GM23248 (cell line): ENCODE data around the gene ARHGAP4. TPM values are rescaled to one million over a fixed set of nuclear protein-coding genes. Genes with fewer than 3 reads are reported as not detected.

ENCODE experiments used
- DNase-seq: peaks from one replicate; pipeline ENCODE4 v3.0.0-alpha.2; 2015
- H2AFZ ChIP-seq: fragments of 200-600 bp; sonication (generic); 2 replicates; pipeline ENCODE4 v1.6.1; 2016; ENCODE audit warnings: antibody characterized with exemption
- H3F3A ChIP-seq: fragments of 200-600 bp; sonication (generic); 2 replicates; pipeline ENCODE4 v1.6.1; 2016; ENCODE audit warnings: mild to moderate bottlenecking, antibody characterized with exemption, mixed run types; ENCODE audit not compliant: insufficient read depth
- H3K27ac ChIP-seq: fragments of 200-600 bp; sonication (generic); 2 replicates; pipeline ENCODE4 v1.5.1; 2016; ENCODE audit warnings: mild to moderate bottlenecking
- H3K27me3 ChIP-seq: fragments of 200-600 bp; sonication (generic); replicated peaks from 2 replicates; pipeline ENCODE4 v1.6.1; 2016; ENCODE audit warnings: mild to moderate bottlenecking; ENCODE audit not compliant: insufficient read depth
- H3K36me3 ChIP-seq: fragments of 200-600 bp; sonication (generic); 2 replicates; pipeline ENCODE4 v1.6.1; 2016; ENCODE audit warnings: low read depth, mild to moderate bottlenecking
- H3K4me1 ChIP-seq: fragments of 200-600 bp; sonication (generic); 2 replicates; pipeline ENCODE4 v1.6.1; 2016; ENCODE audit warnings: mild to moderate bottlenecking; ENCODE audit not compliant: insufficient read depth
- H3K4me2 ChIP-seq: fragments of 200-600 bp; sonication (generic); one replicate; pipeline ENCODE4 v1.6.1; 2016; ENCODE audit warnings: mild to moderate bottlenecking; ENCODE audit not compliant: unreplicated experiment
- H3K4me3 ChIP-seq: fragments of 200-600 bp; sonication (generic); 2 replicates; pipeline ENCODE4 v1.5.1; 2016; ENCODE audit warnings: mild to moderate bottlenecking
- H3K79me2 ChIP-seq: fragments of 200-600 bp; sonication (generic); 2 replicates; pipeline ENCODE4 v1.6.1; 2016; ENCODE audit warnings: mild to moderate bottlenecking; ENCODE audit not compliant: insufficient read depth
- H3K9ac ChIP-seq: fragments of 200-600 bp; sonication (generic); 2 replicates; pipeline ENCODE4 v1.6.1; 2016; ENCODE audit warnings: mild to moderate bottlenecking
- H3K9me2 ChIP-seq: fragments of 200-600 bp; sonication (generic); 2 replicates; pipeline ENCODE4 v1.6.1; 2016; ENCODE audit warnings: mixed run types, mild to moderate bottlenecking, moderate library complexity; ENCODE audit not compliant: insufficient read depth
- H3K9me3 ChIP-seq: fragments of 200-600 bp; sonication (generic); one replicate; pipeline ENCODE4 v1.6.1; 2017; ENCODE audit warnings: low read depth
- H4K20me1 ChIP-seq: fragments of 200-600 bp; sonication (generic); 2 replicates; pipeline ENCODE4 v1.6.0; 2016; ENCODE audit not compliant: insufficient read depth
- EZH2 ChIP-seq: fragments of 200-600 bp; sonication (generic); IDR thresholded peaks from 2 replicates; pipeline ENCODE4 v1.6.1; 2018; ENCODE audit warnings: antibody characterized with exemption, mild to moderate bottlenecking; ENCODE audit not compliant: insufficient read depth, poor library complexity, severe bottlenecking
- EZH2phosphoT487 ChIP-seq: fragments of 200-600 bp; sonication (generic); IDR thresholded peaks from 2 replicates; pipeline ENCODE4 v1.6.1; 2018; ENCODE audit warnings: antibody characterized with exemption, moderate library complexity, mild to moderate bottlenecking, low read depth; ENCODE audit not compliant: insufficient read depth
- WGBS, 2 experiments: methylation state at CpG; one replicate each; pipeline ENCODE4 v1.1.6; 2015 to 2017; ENCODE audit warnings: low lambda C conversion rate in 2 of 2, low coverage in 1 of 2; ENCODE audit errors: missing lambda C conversion rate in 2 of 2; 5-methylcytosine and 5-hydroxymethylcytosine counted together
- in situ Hi-C: fragments of 300-500 bp; cut with MboI; formaldehyde crosslinking; loops from 2 replicates; pipeline ENCODE4 v1.15.0; 2020
- polyA plus RNA-seq: library from polyadenylated mRNA; unstranded; fragments of >200 nt; fragmentation: Nextera tagmentation; extraction: Ambion mirVana; gene quantifications from 2 replicates; pipeline ENCODE4 v1.2.1, GENCODE V29; 2016
- total RNA-seq: library from RNA; depleted of rRNA; stranded (reverse); fragments of >200 nt; shearing (Covaris generic); gene quantifications from 2 replicates; pipeline ENCODE4 v1.2.3, GENCODE V29; 2014

Gene ARHGAP4
- total and polyA plus RNA-seq, 2 experiments from 2014 or later = 0.45 to 2.8 TPM

- in situ Hi-C loops = no loop called here
- TF ChIP-seq EZH2 (no peak), EZH2phosphoT487 (no peak)
- no peak overlapping the region for H3K27ac ChIP-seq
- no peak overlapping the region for H2AFZ ChIP-seq
- H3F3A ChIP-seq = no peaks in the 10 kb centered on the region
- H3K9me2 ChIP-seq = no peaks in the 10 kb centered on the region
- H3K9ac ChIP-seq = no peak overlapping the region
- no peak overlapping the region for H3K4me2 ChIP-seq
- peak; percentile 43 for DNase-seq
- no peaks in the 10 kb centered on the region for H3K4me1 ChIP-seq
- 0 to 4% methylated on average over 2 to 33 of the region's 42 CpGs for WGBS, 2 experiments
- H4K20me1 ChIP-seq = no peaks in the 10 kb centered on the region
- H3K27me3 ChIP-seq = no peaks in the 10 kb centered on the region
- no peaks in the 10 kb centered on the region for H3K9me3 ChIP-seq
- H3K36me3 ChIP-seq = no peaks in the 10 kb centered on the region
- no peak overlapping the region for H3K4me3 ChIP-seq
- no peaks in the 10 kb centered on the region for H3K79me2 ChIP-seq
Measured at GRCh38 chrX:153875391-153876111, 50.5 kb downstream of the ARHGAP4 start.

- Histone ChIP-seq H3K36me3 (no peaks in the 10 kb centered on the region), H3K9me3 (no peaks in the 10 kb centered on the region), H3K27me3 (no peaks in the 10 kb centered on the region), H3K9me2 (no peaks in the 10 kb centered on the region), H3K4me2 (no peak overlapping the region), H3K79me2 (no peaks in the 10 kb centered on the region), H3K4me3 (no peak overlapping the region), H3K27ac (no peak overlapping the region), H3F3A (no peaks in the 10 kb centered on the region), H4K20me1 (no peaks in the 10 kb centered on the region), H3K4me1 (no peaks in the 10 kb centered on the region), H3K9ac (no peak overlapping the region), H2AFZ (no peak overlapping the region)
- TF ChIP-seq EZH2phosphoT487 (no peak), EZH2 (no peak)
- in situ Hi-C loops = no loop called here
- 73 to 76% methylated on average over 11 to 13 of the region's 13 CpGs for WGBS, 2 experiments
- no peak for DNase-seq
Measured at GRCh38 chrX:153874366-153875125, 51.5 kb downstream of the ARHGAP4 start.

GRCh38 chrX:153874085-153874365, 52.0 kb downstream of the ARHGAP4 start:
- H3K4me3 ChIP-seq = no peak overlapping the region
- H3K27ac ChIP-seq = no peak overlapping the region
- H2AFZ ChIP-seq = no peak overlapping the region
- H3K9ac ChIP-seq = no peak overlapping the region
- no peaks in the 10 kb centered on the region for H3K36me3 ChIP-seq
- no peaks in the 10 kb centered on the region for H3K4me1 ChIP-seq
- DNase-seq = no peak
- no peaks in the 10 kb centered on the region for H3F3A ChIP-seq
- WGBS, 2 experiments = 25% methylated on average over 2 of the region's 3 CpGs
- H4K20me1 ChIP-seq = no peaks in the 10 kb centered on the region
- TF ChIP-seq EZH2 = no peak
- TF ChIP-seq EZH2phosphoT487 = no peak
- H3K9me3 ChIP-seq = no peaks in the 10 kb centered on the region
- no peaks in the 10 kb centered on the region for H3K27me3 ChIP-seq
- no peaks in the 10 kb centered on the region for H3K79me2 ChIP-seq
- no peaks in the 10 kb centered on the region for H3K9me2 ChIP-seq
- no peak overlapping the region for H3K4me2 ChIP-seq
- in situ Hi-C loops = no loop called here

GRCh38 chrX:153873282-153874084, 52.6 kb downstream of the ARHGAP4 start:
- no peaks in the 10 kb centered on the region for H3K4me1 ChIP-seq
- no peak overlapping the region for H3K4me3 ChIP-seq
- H3K4me2 ChIP-seq = no peak overlapping the region
- 0 to 4% methylated on average over 5 to 7 of the region's 7 CpGs for WGBS, 2 experiments
- no peaks in the 10 kb centered on the region for H3F3A ChIP-seq
- H3K79me2 ChIP-seq = no peaks in the 10 kb centered on the region
- H3K9me3 ChIP-seq = no peaks in the 10 kb centered on the region
- no peak overlapping the region for H2AFZ ChIP-seq
- no peaks in the 10 kb centered on the region for H3K9me2 ChIP-seq
- in situ Hi-C loops = no loop called here
- no peaks in the 10 kb centered on the region for H4K20me1 ChIP-seq
- H3K27me3 ChIP-seq = no peaks in the 10 kb centered on the region
- TF ChIP-seq EZH2phosphoT487 = no peak
- H3K9ac ChIP-seq = no peak overlapping the region
- no peak overlapping the region for H3K27ac ChIP-seq
- DNase-seq = no peak
- H3K36me3 ChIP-seq = no peaks in the 10 kb centered on the region
